Effector memory CD8-positive, alpha-beta T cell (primary cell): ENCODE results near the gene LSM2.
"Not testable (repeated sequence)": the region's sequence is repeated elsewhere in the genome, so short reads cannot be mapped to it uniquely, and the experiment has no call there.

Experiments used
- ATAC-seq: fragments of 150-1000 bp; cut with Tn5 transposase; replicated peaks from 2 replicates; pipeline ENCODE4 v1.10.0; 2021; ENCODE audit warnings: mild to moderate bottlenecking, moderate library complexity
- DNase-seq, 3 experiments: peaks; one replicate each; pipeline ENCODE4 v3.0.0; 2021
- H3K27ac Mint-ChIP-seq, 2 donors: one replicate each; pipeline ENCODE4 v1.8.0; 2022; ENCODE audit warnings: mild to moderate bottlenecking in 2 of 2, mixed read lengths in 2 of 2, moderate library complexity in 2 of 2
- H3K27me3 Mint-ChIP-seq, 2 donors: one replicate each; pipeline ENCODE4 v1.8.0; 2022; ENCODE audit warnings: mixed read lengths in 2 of 2
- H3K36me3 Mint-ChIP-seq: one replicate; pipeline ENCODE4 v1.8.0; 2022; ENCODE audit warnings: mild to moderate bottlenecking, moderate library complexity, mixed read lengths; ENCODE audit not compliant: insufficient read depth
- H3K4me1 Mint-ChIP-seq, 2 donors: one replicate each; pipeline ENCODE4 v1.8.0; 2022; ENCODE audit warnings: low read depth in 2 of 2, mixed read lengths in 2 of 2
- H3K4me3 Mint-ChIP-seq, 2 donors: one replicate each; pipeline ENCODE4 v1.8.0; 2022; ENCODE audit warnings: mild to moderate bottlenecking in 2 of 2, mixed read lengths in 2 of 2, moderate library complexity in 2 of 2
- H3K9me3 Mint-ChIP-seq, 2 donors: one replicate each; pipeline ENCODE4 v1.8.0; 2022; ENCODE audit warnings: mixed read lengths in 2 of 2

LSM2 gene

GRCh38 chr6:31836047-31836473 is 29.3 kb upstream of the LSM2 start:
- ATAC-seq = no peak

GRCh38 chr6:31834367-31835250 is 27.8 kb upstream of the LSM2 start:
- peak; percentile 68 to 83 (median 74) for DNase-seq
- ATAC-seq = peak; percentile 67
- H3K36me3 Mint-ChIP-seq = peaks cover 57% of the 10 kb centered on the region

More at GRCh38 chr6:31836047-31836473, 29.3 kb upstream of the LSM2 start:
- no peak for DNase-seq
- Mint-ChIP-seq H3K4me3 (peak overlapping the region; percentile 85 to 93), H3K9me3 (no peaks in the 10 kb centered on the region), H3K27ac (peak overlapping the region; percentile 99 to 100), H3K27me3 (no peaks in the 10 kb centered on the region), H3K4me1 (peaks cover 26 to 29% of the 10 kb centered on the region in 2 donors), H3K36me3 (peaks cover 71% of the 10 kb centered on the region)

GRCh38 chr6:31831350-31832215 is 24.8 kb upstream of the LSM2 start:
- no peak for ATAC-seq
- Mint-ChIP-seq H3K4me1 (peaks cover 29 to 39% of the 10 kb centered on the region in 2 donors), H3K36me3 (peaks cover 34% of the 10 kb centered on the region), H3K27me3 (no peaks in the 10 kb centered on the region), H3K27ac (peak overlapping the region in 1 of 2 donors; percentile 44), H3K9me3 (no peaks in the 10 kb centered on the region), H3K4me3 (peak overlapping the region; percentile 87 to 88)
- DNase-seq = no peak

More at GRCh38 chr6:31834367-31835250, 27.8 kb upstream of the LSM2 start:
- Mint-ChIP-seq H3K27me3 (no peaks in the 10 kb centered on the region), H3K4me3 (peak overlapping the region; percentile 85 to 93), H3K27ac (peak overlapping the region; percentile 99 to 100), H3K9me3 (no peaks in the 10 kb centered on the region), H3K4me1 (peaks cover 31 to 44% of the 10 kb centered on the region in 2 donors)

- peak overlapping the region; percentile 87 to 88 for H3K4me3 Mint-ChIP-seq
- no peaks in the 10 kb centered on the region for H3K9me3 Mint-ChIP-seq
- H3K27ac Mint-ChIP-seq = peak overlapping the region; percentile 90 to 93
- H3K4me1 Mint-ChIP-seq = peaks cover 23 to 35% of the 10 kb centered on the region in 2 donors
- peaks cover 28% of the 10 kb centered on the region for H3K36me3 Mint-ChIP-seq
- H3K27me3 Mint-ChIP-seq = no peaks in the 10 kb centered on the region
- DNase-seq (no peak), ATAC-seq (no peak)
These were observed 24.1 kb upstream of the LSM2 start for GRCh38 chr6:31830886-31831335.

DNA sequence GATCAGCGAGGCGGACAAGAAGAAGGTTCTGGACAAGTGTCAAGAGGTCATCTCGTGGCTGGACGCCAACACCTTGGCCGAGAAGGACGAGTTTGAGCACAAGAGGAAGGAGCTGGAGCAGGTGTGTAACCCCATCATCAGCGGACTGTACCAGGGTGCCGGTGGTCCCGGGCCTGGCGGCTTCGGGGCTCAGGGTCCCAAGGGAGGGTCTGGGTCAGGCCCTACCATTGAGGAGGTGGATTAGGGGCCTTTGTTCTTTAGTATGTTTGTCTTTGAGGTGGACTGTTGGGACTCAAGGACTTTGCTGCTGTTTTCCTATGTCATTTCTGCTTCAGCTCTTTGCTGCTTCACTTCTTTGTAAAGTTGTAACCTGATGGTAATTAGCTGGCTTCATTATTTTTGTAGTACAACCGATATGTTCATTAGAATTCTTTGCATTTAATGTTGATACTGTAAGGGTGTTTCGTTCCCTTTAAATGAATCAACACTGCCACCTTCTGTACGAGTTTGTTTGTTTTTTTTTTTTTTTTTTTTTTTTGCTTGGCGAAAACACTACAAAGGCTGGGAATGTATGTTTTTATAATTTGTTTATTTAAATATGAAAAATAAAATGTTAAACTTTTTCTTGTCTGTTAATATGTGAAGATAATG is 23.0 kb upstream of the LSM2 start:
- Mint-ChIP-seq H3K27ac (peak overlapping the region; percentile 90 to 93), H3K9me3 (no peaks in the 10 kb centered on the region), H3K4me3 (peak overlapping the region; percentile 87 to 88), H3K36me3 (peaks cover 20% of the 10 kb centered on the region), H3K27me3 (no peaks in the 10 kb centered on the region), H3K4me1 (peaks cover 17 to 33% of the 10 kb centered on the region in 2 donors)
- DNase-seq = no peak
- ATAC-seq = peak; percentile 31

DNA sequence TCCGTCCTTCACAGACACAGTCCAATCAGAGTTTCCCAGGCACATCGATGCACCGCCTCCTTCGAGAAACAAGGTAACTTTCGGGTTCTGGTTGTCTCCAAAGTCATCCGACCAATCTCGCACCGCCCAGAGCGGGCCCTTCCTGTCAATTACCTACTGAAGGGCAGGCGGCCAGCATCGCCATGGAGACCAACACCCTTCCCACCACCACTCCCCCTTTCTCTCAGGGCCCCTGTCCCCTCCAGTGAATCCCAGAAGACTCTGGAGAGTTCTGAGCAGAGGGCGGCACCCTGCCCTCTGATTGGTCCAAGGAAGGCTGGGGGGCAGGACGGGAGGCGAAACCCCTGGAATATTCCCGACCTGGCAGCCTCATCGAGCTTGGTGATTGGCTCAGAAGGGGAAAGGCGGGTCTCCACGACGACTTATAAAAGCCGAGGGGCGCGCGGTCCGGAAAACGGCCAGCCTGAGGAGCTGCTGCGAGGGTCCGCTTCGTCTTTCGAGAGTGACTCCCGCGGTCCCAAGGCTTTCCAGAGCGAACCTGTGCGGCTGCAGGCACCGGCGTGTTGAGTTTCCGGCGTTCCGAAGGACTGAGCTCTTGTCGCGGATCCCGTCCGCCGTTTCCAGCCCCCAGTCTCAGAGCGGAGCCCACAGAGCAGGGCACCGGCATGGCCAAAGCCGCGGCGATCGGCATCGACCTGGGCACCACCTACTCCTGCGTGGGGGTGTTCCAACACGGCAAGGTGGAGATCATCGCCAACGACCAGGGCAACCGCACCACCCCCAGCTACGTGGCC is 20.7 kb upstream of the LSM2 start, which contains the start of gene HSPA1B:
TSS of gene HSPA1B (plus strand) at position 453 of the 794 bp plus-strand sequence. CDS start at position 666, 213 bp downstream.
- no peaks in the 10 kb centered on the region for H3K27me3 Mint-ChIP-seq
- H3K9me3 Mint-ChIP-seq = no peaks in the 10 kb centered on the region
- H3K4me3 Mint-ChIP-seq = peak within 1 kb of the TSS; percentile 96 to 97
- H3K36me3 Mint-ChIP-seq = peaks cover 12% of the 10 kb centered on the region
- ATAC-seq (peak; percentile 67), DNase-seq (peak; percentile 69 to 75 (median 73))
- H3K4me1 Mint-ChIP-seq = peaks cover 18 to 39% of the 10 kb centered on the region in 2 donors
- H3K27ac Mint-ChIP-seq = peak within 1 kb of the TSS; percentile 96 to 97

- peak overlapping the region; percentile 96 to 97 for H3K4me3 Mint-ChIP-seq
- H3K4me1 Mint-ChIP-seq = peaks cover 23 to 45% of the 10 kb centered on the region in 2 donors
- ATAC-seq (peak; percentile 11), DNase-seq (no peak)
- H3K36me3 Mint-ChIP-seq = peaks cover 18% of the 10 kb centered on the region
- H3K27ac Mint-ChIP-seq = peak overlapping the region; percentile 96 to 97
- H3K27me3 Mint-ChIP-seq = no peaks in the 10 kb centered on the region
- H3K9me3 Mint-ChIP-seq = no peaks in the 10 kb centered on the region
These were observed 20.1 kb upstream of the LSM2 start for GRCh38 chr6:31826793-31827285.

DNA sequence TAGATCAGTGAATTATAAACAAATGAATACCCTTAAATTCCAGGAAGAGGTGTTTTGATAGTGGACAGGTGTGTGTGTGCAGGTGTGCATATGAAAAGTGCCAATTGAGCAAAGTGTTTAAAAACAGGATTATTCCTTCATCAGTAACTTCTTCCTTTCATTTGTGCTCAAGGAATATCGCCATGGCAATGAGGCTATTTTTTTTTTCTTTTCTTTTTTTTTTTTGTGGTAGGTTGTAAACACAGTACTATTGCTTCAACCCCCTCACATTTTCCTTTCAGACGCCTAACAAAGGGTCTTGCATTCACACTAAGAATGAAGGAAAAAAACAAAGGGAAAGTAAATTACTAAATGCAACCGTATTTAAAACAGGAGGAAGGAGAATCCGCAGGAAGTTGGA is 18.8 kb upstream of the LSM2 start:
- H3K36me3 Mint-ChIP-seq = peaks cover 21% of the 10 kb centered on the region
- H3K27me3 Mint-ChIP-seq = no peaks in the 10 kb centered on the region
- ATAC-seq (no peak), DNase-seq (no peak)
- peaks cover 25 to 46% of the 10 kb centered on the region in 2 donors for H3K4me1 Mint-ChIP-seq
- no peaks in the 10 kb centered on the region for H3K9me3 Mint-ChIP-seq
- H3K4me3 Mint-ChIP-seq = peak overlapping the region; percentile 96 to 97
- peak overlapping the region; percentile 96 to 97 for H3K27ac Mint-ChIP-seq

- not testable (repeated sequence) for H3K9me3 Mint-ChIP-seq, DNase-seq, ATAC-seq, H3K27me3 Mint-ChIP-seq
- Mint-ChIP-seq H3K4me3 (peak overlapping the region in 1 of 2 donors; percentile 21), H3K4me1 (peaks cover 28 to 40% of the 10 kb centered on the region in 2 donors), H3K27ac (peak overlapping the region; percentile 35 to 95), H3K36me3 (peaks cover 21% of the 10 kb centered on the region)
These were observed 16.9 kb upstream of the LSM2 start for GRCh38 chr6:31823592-31824196.

- H3K27me3 Mint-ChIP-seq = no peaks in the 10 kb centered on the region
- no peaks in the 10 kb centered on the region for H3K9me3 Mint-ChIP-seq
- H3K4me3 Mint-ChIP-seq = peak overlapping the region; percentile 89 to 95
- peaks cover 35 to 52% of the 10 kb centered on the region in 2 donors for H3K4me1 Mint-ChIP-seq
- DNase-seq = peak; percentile 37 to 47 (median 41)
- peaks cover 23% of the 10 kb centered on the region for H3K36me3 Mint-ChIP-seq
- ATAC-seq = peak; percentile 51
- H3K27ac Mint-ChIP-seq = peak overlapping the region; percentile 95 to 98
These were observed 15.5 kb upstream of the LSM2 start for GRCh38 chr6:31822036-31822821.
